Panc1 (cell line): Measurements from ENCODE around the gene AFG1L. TPM values are rescaled to one million over a fixed set of nuclear protein-coding genes. Genes with fewer than 3 reads are reported as not detected.

Experiments used
- ATAC-seq: fragments of 200-7000 bp; cut with Tn5 transposase; 2 replicates; pipeline ENCODE4 v1.9.1; 2020; ENCODE audit warnings: mild to moderate bottlenecking, moderate library complexity
- BruUV-seq: library from RNA; stranded (reverse); fragments of 400-500 nt; replicated peaks from 2 replicates; lab custom pipeline; 2021; lab: Mats Ljungman, UMichigan
- CTCF ChIA-PET: fragments of 300-600 bp; sonication (Branson Sonifier 250); formaldehyde crosslinking; loops from one replicate; lab custom pipeline; 2022; ENCODE audit warnings: antibody characterized with exemption; lab: Charles Lee
- POLR2A ChIA-PET: fragments of 300-600 bp; sonication (Branson Sonifier 250); formaldehyde crosslinking; loops from one replicate; lab custom pipeline; 2022; ENCODE audit warnings: antibody characterized with exemption; lab: Charles Lee
- DNase-seq: peaks from one replicate; pipeline ENCODE4 v3.0.0-alpha.2; 2010; ENCODE audit warnings: low read depth, low spot score
- H3K27ac ChIP-seq: 2 replicates; pipeline ENCODE4 v1.5.1; 2011; ENCODE audit warnings: mild to moderate bottlenecking, low read length, inconsistent platforms
- H3K27me3 ChIP-seq: fragments of 200-500 bp; sonication (Bioruptor generic); 2 replicates; pipeline ENCODE4 v1.6.0; 2014; ENCODE audit warnings: low read length, inconsistent platforms; ENCODE audit not compliant: control insufficient read depth, insufficient read depth
- H3K36me3 ChIP-seq: fragments of 200-500 bp; sonication (Bioruptor generic); 2 replicates; pipeline ENCODE4 v1.5.1; 2014; ENCODE audit warnings: inconsistent platforms, mild to moderate bottlenecking, low read length, moderate library complexity; ENCODE audit not compliant: control insufficient read depth, insufficient read depth
- H3K4me1 ChIP-seq: 2 replicates; pipeline ENCODE4 v1.5.1; 2011; ENCODE audit warnings: inconsistent platforms, mild to moderate bottlenecking, low read length, moderate library complexity; ENCODE audit not compliant: control insufficient read depth, insufficient read depth
- H3K4me3 ChIP-seq, 2 experiments: 2 replicates each; pipeline ENCODE4 v1.5.1; 2011 to 2012; ENCODE audit warnings: low read depth in 2 of 2, low read length in 2 of 2, mild to moderate bottlenecking in 2 of 2, inconsistent platforms in 1 of 2, moderate library complexity in 1 of 2
- H3K9me3 ChIP-seq: fragments of 200-500 bp; sonication (Bioruptor generic); 2 replicates; pipeline ENCODE4 v1.5.1; 2014; ENCODE audit warnings: low read depth, mild to moderate bottlenecking, inconsistent platforms, low read length, moderate library complexity; ENCODE audit not compliant: control insufficient read depth, insufficient read depth
- POLR2AphosphoS5 ChIP-seq: IDR thresholded peaks from 2 replicates; pipeline ENCODE4 v1.6.1; 2012; ENCODE audit warnings: mild to moderate bottlenecking, low read depth, low read length, moderate library complexity
- SIN3A ChIP-seq: IDR thresholded peaks from 2 replicates; pipeline ENCODE4 v1.6.1; 2012; ENCODE audit warnings: low read depth, mild to moderate bottlenecking, low read length, moderate library complexity, borderline replicate concordance; ENCODE audit not compliant: insufficient read depth
- TCF7L2 ChIP-seq: IDR thresholded peaks from 2 replicates; pipeline ENCODE4 v1.6.1; 2011; ENCODE audit warnings: mild to moderate bottlenecking, low read depth, low read length, inconsistent platforms
- in situ Hi-C: cut with HindIII; loops from 2 replicates; pipeline ENCODE4 v1.10.0; 2016; ENCODE audit warnings: low sequenced_read_pairs, low pct_unique_long_range_greater_than_20kb
- intact Hi-C: fragments of 100-400 bp; cut with micrococcal nuclease; formaldehyde crosslinking; loops from one replicate; pipeline ENCODE4 v1.10.0; 2022; ENCODE audit not compliant: unreplicated experiment
- total RNA-seq: library from RNA; stranded (reverse); gene quantifications from one replicate; pipeline ENCODE4 v1.2.1, GENCODE V29; 2021; ENCODE audit not compliant: unreplicated experiment
- TF ChIP-seq, protein P1 (sequence below): fragments of 450-650 bp; IDR thresholded peaks from 2 replicates; pipeline ENCODE4 v1.5.1; 2017; ENCODE audit warnings: mild to moderate bottlenecking
- TF ChIP-seq, protein P2 (sequence below), 2 experiments: IDR thresholded peaks; 2 replicates each; pipeline ENCODE4 v1.6.1; 2011 to 2012; ENCODE audit warnings: low read depth in 2 of 2, control low read depth in 1 of 2, low read length in 1 of 2, mild to moderate bottlenecking in 1 of 2, moderate library complexity in 1 of 2; ENCODE audit not compliant: insufficient read depth in 1 of 2

The AFG1L gene
- total RNA-seq, 1 experiment from 2014 or later = 12.4 TPM

DNA sequence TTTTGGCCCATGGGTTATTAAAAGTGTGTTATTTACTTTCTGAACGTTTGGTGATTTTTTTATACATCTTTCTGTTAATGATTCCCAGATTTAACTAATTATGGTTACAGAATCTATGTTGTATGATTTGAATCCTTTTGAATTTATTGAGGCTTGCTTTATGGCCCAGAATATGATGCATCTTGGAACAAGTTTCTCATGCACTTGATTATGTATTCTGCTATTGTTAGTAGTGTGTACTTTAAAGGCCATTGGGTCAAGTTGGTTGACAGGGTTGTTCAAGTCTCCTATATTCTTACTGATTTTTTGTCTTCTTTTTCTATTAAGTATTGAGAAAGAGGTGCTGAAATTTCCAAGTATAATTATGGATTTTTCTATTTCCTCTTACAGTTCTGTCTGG, 160.8 kb downstream of the AFG1L start:
- no peaks in the 10 kb centered on the region for H3K4me1 ChIP-seq
- ChIA-PET POLR2A (no interaction called here), CTCF (no interaction called here)
- no peak overlapping the region for H3K4me3 ChIP-seq
- H3K36me3 ChIP-seq = no peaks in the 10 kb centered on the region
- no peaks in the 10 kb centered on the region for H3K9me3 ChIP-seq
- intact Hi-C loops = no loop called here
- ATAC-seq = no peak
- no peak overlapping the region for H3K27ac ChIP-seq
- no peak for DNase-seq
- no peaks in the 10 kb centered on the region for H3K27me3 ChIP-seq
- BruUV-seq = no TSS peak
- in situ Hi-C loops = no loop called here
- TF ChIP-seq, protein P1, sequence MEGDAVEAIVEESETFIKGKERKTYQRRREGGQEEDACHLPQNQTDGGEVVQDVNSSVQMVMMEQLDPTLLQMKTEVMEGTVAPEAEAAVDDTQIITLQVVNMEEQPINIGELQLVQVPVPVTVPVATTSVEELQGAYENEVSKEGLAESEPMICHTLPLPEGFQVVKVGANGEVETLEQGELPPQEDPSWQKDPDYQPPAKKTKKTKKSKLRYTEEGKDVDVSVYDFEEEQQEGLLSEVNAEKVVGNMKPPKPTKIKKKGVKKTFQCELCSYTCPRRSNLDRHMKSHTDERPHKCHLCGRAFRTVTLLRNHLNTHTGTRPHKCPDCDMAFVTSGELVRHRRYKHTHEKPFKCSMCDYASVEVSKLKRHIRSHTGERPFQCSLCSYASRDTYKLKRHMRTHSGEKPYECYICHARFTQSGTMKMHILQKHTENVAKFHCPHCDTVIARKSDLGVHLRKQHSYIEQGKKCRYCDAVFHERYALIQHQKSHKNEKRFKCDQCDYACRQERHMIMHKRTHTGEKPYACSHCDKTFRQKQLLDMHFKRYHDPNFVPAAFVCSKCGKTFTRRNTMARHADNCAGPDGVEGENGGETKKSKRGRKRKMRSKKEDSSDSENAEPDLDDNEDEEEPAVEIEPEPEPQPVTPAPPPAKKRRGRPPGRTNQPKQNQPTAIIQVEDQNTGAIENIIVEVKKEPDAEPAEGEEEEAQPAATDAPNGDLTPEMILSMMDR = no peak
- TF ChIP-seq SIN3A = no peak
- TF ChIP-seq, protein P2, sequence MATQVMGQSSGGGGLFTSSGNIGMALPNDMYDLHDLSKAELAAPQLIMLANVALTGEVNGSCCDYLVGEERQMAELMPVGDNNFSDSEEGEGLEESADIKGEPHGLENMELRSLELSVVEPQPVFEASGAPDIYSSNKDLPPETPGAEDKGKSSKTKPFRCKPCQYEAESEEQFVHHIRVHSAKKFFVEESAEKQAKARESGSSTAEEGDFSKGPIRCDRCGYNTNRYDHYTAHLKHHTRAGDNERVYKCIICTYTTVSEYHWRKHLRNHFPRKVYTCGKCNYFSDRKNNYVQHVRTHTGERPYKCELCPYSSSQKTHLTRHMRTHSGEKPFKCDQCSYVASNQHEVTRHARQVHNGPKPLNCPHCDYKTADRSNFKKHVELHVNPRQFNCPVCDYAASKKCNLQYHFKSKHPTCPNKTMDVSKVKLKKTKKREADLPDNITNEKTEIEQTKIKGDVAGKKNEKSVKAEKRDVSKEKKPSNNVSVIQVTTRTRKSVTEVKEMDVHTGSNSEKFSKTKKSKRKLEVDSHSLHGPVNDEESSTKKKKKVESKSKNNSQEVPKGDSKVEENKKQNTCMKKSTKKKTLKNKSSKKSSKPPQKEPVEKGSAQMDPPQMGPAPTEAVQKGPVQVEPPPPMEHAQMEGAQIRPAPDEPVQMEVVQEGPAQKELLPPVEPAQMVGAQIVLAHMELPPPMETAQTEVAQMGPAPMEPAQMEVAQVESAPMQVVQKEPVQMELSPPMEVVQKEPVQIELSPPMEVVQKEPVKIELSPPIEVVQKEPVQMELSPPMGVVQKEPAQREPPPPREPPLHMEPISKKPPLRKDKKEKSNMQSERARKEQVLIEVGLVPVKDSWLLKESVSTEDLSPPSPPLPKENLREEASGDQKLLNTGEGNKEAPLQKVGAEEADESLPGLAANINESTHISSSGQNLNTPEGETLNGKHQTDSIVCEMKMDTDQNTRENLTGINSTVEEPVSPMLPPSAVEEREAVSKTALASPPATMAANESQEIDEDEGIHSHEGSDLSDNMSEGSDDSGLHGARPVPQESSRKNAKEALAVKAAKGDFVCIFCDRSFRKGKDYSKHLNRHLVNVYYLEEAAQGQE (IDR thresholded peaks at IDR 0.05; ENCODE audit: insufficient read depth in 1 of 2, low read depth in 2 of 2, low read length in 1 of 2) = no peak
- TF ChIP-seq POLR2AphosphoS5 = no peak
- no peak for TF ChIP-seq TCF7L2

DNA sequence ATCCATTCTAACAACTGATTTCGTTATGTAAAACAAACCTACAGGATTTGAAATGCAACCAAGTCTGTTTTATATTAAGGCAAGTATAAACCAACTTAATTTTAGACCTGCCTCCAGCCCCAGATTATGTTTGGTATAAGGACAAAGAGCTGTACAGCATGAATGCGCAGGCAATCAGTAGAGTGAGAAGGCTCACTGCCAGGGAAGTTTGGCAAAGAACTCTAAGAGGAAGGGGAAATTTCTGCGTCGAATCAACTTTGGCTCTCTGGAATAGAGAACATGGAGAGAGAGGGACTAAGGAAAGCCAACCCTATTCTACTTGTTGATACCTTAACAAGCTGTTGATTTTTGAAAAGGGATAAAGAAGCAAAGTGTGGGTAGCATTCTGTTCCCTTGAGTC, 168.9 kb downstream of the AFG1L start:
- no peak overlapping the region for H3K27ac ChIP-seq
- ChIA-PET CTCF (interaction anchor here (0.5 to 0.6 kb wide), 3 partner anchors 77 to 414 kb away, joined by 3 to 6 read pairs (median 5); no protein-coding TSS in a partner anchor), POLR2A (interaction anchor here (0.6 kb wide), 1 partner anchor 13 kb away, joined by 4 read pairs; no protein-coding TSS in a partner anchor)
- ATAC-seq (no peak), DNase-seq (no peak)
- no peaks in the 10 kb centered on the region for H3K36me3 ChIP-seq
- BruUV-seq = no TSS peak
- no peak overlapping the region for H3K4me3 ChIP-seq
- intact Hi-C loops (no loop called here), in situ Hi-C loops (no loop called here)
- no peaks in the 10 kb centered on the region for H3K9me3 ChIP-seq
- TF ChIP-seq, protein P1 = no peak
- TF ChIP-seq, protein P2 (IDR thresholded peaks at IDR 0.05; ENCODE audit: insufficient read depth in 1 of 2, low read depth in 2 of 2, low read length in 1 of 2) = no peak
- TF ChIP-seq TCF7L2 (no peak), POLR2AphosphoS5 (no peak)
- H3K27me3 ChIP-seq = no peaks in the 10 kb centered on the region
- H3K4me1 ChIP-seq = no peaks in the 10 kb centered on the region
